ENCODE data around the gene ST6GALNAC1.

GRCh38 chr17:76576189-76576588, 67.4 kb downstream of the ST6GALNAC1 start:
- TF ChIP-seq POLR2A (IDR thresholded peaks at IDR 0.05; ENCODE audit: low read length) (no peak), GATA1 (IDR thresholded peaks at IDR 0.05; ENCODE audit: low read depth, low read length) (no peak)
